DOHH2 (cell line): Measurements from ENCODE around the gene MBIP.
"Not testable (repeated sequence)": the region's sequence is repeated elsewhere in the genome, so short reads cannot be mapped to it uniquely, and the experiment has no call there.

Experiments used
- H3F3A ChIP-seq: fragments of 200-600 bp; sonication (generic), shearing (Covaris generic); 2 replicates; pipeline ENCODE4 v1.6.0; 2016; ENCODE audit warnings: antibody characterized with exemption, mild to moderate bottlenecking; ENCODE audit not compliant: control insufficient read depth, insufficient read depth
- H3K27ac ChIP-seq: fragments of 200-600 bp; sonication (generic); 2 replicates; pipeline ENCODE4 v1.5.1; 2014; ENCODE audit warnings: low read depth, mild to moderate bottlenecking, low read length, moderate library complexity
- H3K27me3 ChIP-seq: fragments of 200-600 bp; sonication (generic); 2 replicates; pipeline ENCODE4 v1.6.1; 2014; ENCODE audit warnings: mild to moderate bottlenecking, low read length, mixed read lengths; ENCODE audit not compliant: control insufficient read depth
- H3K36me3 ChIP-seq: fragments of 200-600 bp; sonication (generic); 2 replicates; pipeline ENCODE4 v1.6.1; 2014; ENCODE audit warnings: mild to moderate bottlenecking, low read length, moderate library complexity, mixed read lengths; ENCODE audit not compliant: control insufficient read depth
- H3K4me1 ChIP-seq: fragments of 200-600 bp; sonication (generic); 2 replicates; pipeline ENCODE4 v1.6.1; 2014; ENCODE audit warnings: mild to moderate bottlenecking, low read length, mixed read lengths; ENCODE audit not compliant: control insufficient read depth
- H3K4me2 ChIP-seq: fragments of 200-600 bp; sonication (generic); 2 replicates; pipeline ENCODE4 v1.6.0; 2014; ENCODE audit warnings: mild to moderate bottlenecking, low read length, moderate library complexity
- H3K4me3 ChIP-seq: fragments of 200-600 bp; sonication (generic); 2 replicates; pipeline ENCODE4 v1.5.1; 2014; ENCODE audit warnings: mild to moderate bottlenecking, low read length, mixed read lengths
- H3K79me2 ChIP-seq: fragments of 200-600 bp; sonication (generic); 2 replicates; pipeline ENCODE4 v1.6.1; 2014; ENCODE audit warnings: mild to moderate bottlenecking, low read length, mixed read lengths; ENCODE audit not compliant: control insufficient read depth
- H3K9me2 ChIP-seq: fragments of 200-600 bp; sonication (generic); replicated peaks from 2 replicates; pipeline ENCODE4 v1.6.1; 2014; ENCODE audit warnings: mild to moderate bottlenecking, low read length, mixed read lengths; ENCODE audit not compliant: control insufficient read depth
- H3K9me3 ChIP-seq: fragments of 200-600 bp; sonication (generic); 2 replicates; pipeline ENCODE4 v1.6.1; 2014; ENCODE audit warnings: antibody characterized with exemption, low read length, mixed read lengths; ENCODE audit not compliant: control insufficient read depth, insufficient read depth
- H4K20me1 ChIP-seq: fragments of 200-600 bp; sonication (generic); 2 replicates; pipeline ENCODE4 v1.6.0; 2014; ENCODE audit warnings: low read depth, mild to moderate bottlenecking, antibody characterized with exemption, low read length, moderate library complexity; ENCODE audit not compliant: control insufficient read depth, insufficient read depth
- CTCF ChIP-seq: fragments of 200-600 bp; sonication (generic); IDR thresholded peaks from one replicate; pipeline ENCODE4 v1.5.1; 2014; ENCODE audit warnings: antibody characterized with exemption, mild to moderate bottlenecking, low read depth, low read length; ENCODE audit not compliant: poor library complexity, severe bottlenecking
- EZH2phosphoT487 ChIP-seq: fragments of 200-600 bp; sonication (generic); IDR thresholded peaks from 2 replicates; pipeline ENCODE4 v1.6.1; 2017; ENCODE audit warnings: borderline replicate concordance, mild to moderate bottlenecking, antibody characterized with exemption, low read length, moderate library complexity, mixed read lengths

Gene MBIP

GRCh38 chr14:36340276-36340890 is 19.9 kb upstream of the MBIP start:
- H3K27me3 ChIP-seq, result 0 out of 2 replicates have a peak, but pooled peaks cover 5% of the 10 kb centered on the region
- H3K79me2 ChIP-seq, result no peaks in the 10 kb centered on the region
- H3K9me2 ChIP-seq, result no peaks in the 10 kb centered on the region
- H3K9me3 ChIP-seq, result no peaks in the 10 kb centered on the region
- H4K20me1 ChIP-seq, result no peaks in the 10 kb centered on the region
- no peaks in the 10 kb centered on the region for H3F3A ChIP-seq
- H3K4me3 ChIP-seq, result no peak overlapping the region
- TF ChIP-seq EZH2phosphoT487 (no peak), CTCF (no peak)
- no peaks in the 10 kb centered on the region for H3K36me3 ChIP-seq
- no peaks in the 10 kb centered on the region for H3K4me1 ChIP-seq
- no peak overlapping the region for H3K27ac ChIP-seq
- no peak overlapping the region for H3K4me2 ChIP-seq

- Histone ChIP-seq H3K9me3 (no peaks in the 10 kb centered on the region), H3F3A (no peaks in the 10 kb centered on the region), H3K9me2 (no peaks in the 10 kb centered on the region), H4K20me1 (no peaks in the 10 kb centered on the region), H3K36me3 (no peaks in the 10 kb centered on the region), H3K4me1 (no peaks in the 10 kb centered on the region), H3K27me3 (0 out of 2 replicates have a peak, but pooled peaks cover 5% of the 10 kb centered on the region), H3K27ac (no peak overlapping the region), H3K4me2 (no peak overlapping the region), H3K4me3 (no peak overlapping the region), H3K79me2 (no peaks in the 10 kb centered on the region)
- TF ChIP-seq EZH2phosphoT487 (no peak), CTCF (no peak)
Measured at GRCh38 chr14:36339816-36340215, 19.4 kb upstream of the MBIP start.

GRCh38 chr14:36333119-36333518 is 12.7 kb upstream of the MBIP start:
- Histone ChIP-seq H3K27me3 (peaks cover 5% of the 10 kb centered on the region; the same call in 1 of the 2 replicates), H3K36me3 (no peaks in the 10 kb centered on the region), H3F3A (no peaks in the 10 kb centered on the region), H3K4me3 (no peak overlapping the region), H3K79me2 (no peaks in the 10 kb centered on the region), H3K9me2 (no peaks in the 10 kb centered on the region), H3K4me2 (no peak overlapping the region), H3K27ac (no peak overlapping the region), H3K4me1 (no peaks in the 10 kb centered on the region), H3K9me3 (no peaks in the 10 kb centered on the region), H4K20me1 (no peaks in the 10 kb centered on the region)
- no peak for TF ChIP-seq CTCF
- no peak for TF ChIP-seq EZH2phosphoT487

GRCh38 chr14:36327573-36327972 is 7.1 kb upstream of the MBIP start:
- H3K4me1 ChIP-seq, H3K36me3 ChIP-seq, H3F3A ChIP-seq, H3K9me3 ChIP-seq, H3K4me2 ChIP-seq, H3K4me3 ChIP-seq, H3K27ac ChIP-seq, H4K20me1 ChIP-seq, H3K79me2 ChIP-seq, H3K9me2 ChIP-seq: not testable (repeated sequence)
- H3K27me3 ChIP-seq, result peaks cover 21% of the 10 kb centered on the region
